MM.1S (cell line): ENCODE results near the gene BST1.

ENCODE experiments used
- EZH2phosphoT487 ChIP-seq: fragments of 300-600 bp; sonication (generic); IDR thresholded peaks from 2 replicates; pipeline ENCODE4 v1.6.1; 2018; ENCODE audit warnings: antibody characterized with exemption, low read length
- TF ChIP-seq, protein P1 (sequence below): fragments of 300-600 bp; sonication (generic); IDR thresholded peaks from 2 replicates; pipeline ENCODE4 v1.5.1; 2016; ENCODE audit warnings: antibody characterized with exemption, low read length, mixed read lengths

DNA sequence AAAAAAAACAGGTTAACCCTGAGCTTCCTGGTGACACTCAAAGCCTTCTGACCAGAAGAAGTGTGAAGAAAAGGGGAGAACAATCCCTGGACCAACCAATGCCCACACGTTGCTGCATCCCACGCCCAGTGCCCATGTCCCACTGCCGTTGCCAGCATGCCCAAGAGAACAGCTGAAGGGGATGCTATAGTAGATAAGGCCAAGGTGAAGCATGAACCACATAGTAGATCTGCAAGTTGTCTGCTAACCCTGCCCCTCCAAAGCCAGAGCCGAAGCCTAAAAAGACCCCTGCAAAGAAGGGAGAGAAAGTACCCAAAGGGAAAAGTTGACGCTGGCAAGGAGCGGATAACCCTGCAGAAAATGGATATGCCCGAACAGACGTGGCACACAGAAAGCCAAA lies 64.0 kb downstream of the BST1 start:
- TF ChIP-seq, protein P1, sequence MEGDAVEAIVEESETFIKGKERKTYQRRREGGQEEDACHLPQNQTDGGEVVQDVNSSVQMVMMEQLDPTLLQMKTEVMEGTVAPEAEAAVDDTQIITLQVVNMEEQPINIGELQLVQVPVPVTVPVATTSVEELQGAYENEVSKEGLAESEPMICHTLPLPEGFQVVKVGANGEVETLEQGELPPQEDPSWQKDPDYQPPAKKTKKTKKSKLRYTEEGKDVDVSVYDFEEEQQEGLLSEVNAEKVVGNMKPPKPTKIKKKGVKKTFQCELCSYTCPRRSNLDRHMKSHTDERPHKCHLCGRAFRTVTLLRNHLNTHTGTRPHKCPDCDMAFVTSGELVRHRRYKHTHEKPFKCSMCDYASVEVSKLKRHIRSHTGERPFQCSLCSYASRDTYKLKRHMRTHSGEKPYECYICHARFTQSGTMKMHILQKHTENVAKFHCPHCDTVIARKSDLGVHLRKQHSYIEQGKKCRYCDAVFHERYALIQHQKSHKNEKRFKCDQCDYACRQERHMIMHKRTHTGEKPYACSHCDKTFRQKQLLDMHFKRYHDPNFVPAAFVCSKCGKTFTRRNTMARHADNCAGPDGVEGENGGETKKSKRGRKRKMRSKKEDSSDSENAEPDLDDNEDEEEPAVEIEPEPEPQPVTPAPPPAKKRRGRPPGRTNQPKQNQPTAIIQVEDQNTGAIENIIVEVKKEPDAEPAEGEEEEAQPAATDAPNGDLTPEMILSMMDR = no peak
- no peak for TF ChIP-seq EZH2phosphoT487
